ENCODE measurements around the gene BTBD9.

The BTBD9 gene

GRCh38 chr6:38157905-38158304 is 481.8 kb downstream of the BTBD9 start:
- Histone ChIP-seq H3K27me3 (replicated peaks; ENCODE audit: control insufficient read depth, insufficient read depth, low read length) (no peaks in the 10 kb centered on the region), H3K4me3 (replicated peaks; ENCODE audit: low read depth, low read length) (no peak overlapping the region), H3K36me3 (ENCODE audit: control insufficient read depth, insufficient read depth, low read length) (peaks cover 6% of the 10 kb centered on the region)
- DNase-seq (ENCODE audit: extremely low read depth, insufficient read length) = no peak
- no peak for TF ChIP-seq CTCF (IDR thresholded peaks at IDR 0.05; ENCODE audit: insufficient read depth, low read length, poor library complexity, severe bottlenecking)

GRCh38 chr6:38156818-38157565 is 482.7 kb downstream of the BTBD9 start:
- TF ChIP-seq CTCF (IDR thresholded peaks at IDR 0.05; ENCODE audit: insufficient read depth, low read length, poor library complexity, severe bottlenecking) = no peak
- Histone ChIP-seq H3K36me3 (ENCODE audit: control insufficient read depth, insufficient read depth, low read length) (peaks cover 9% of the 10 kb centered on the region), H3K27me3 (replicated peaks; ENCODE audit: control insufficient read depth, insufficient read depth, low read length) (no peaks in the 10 kb centered on the region), H3K4me3 (replicated peaks; ENCODE audit: low read depth, low read length) (no peak overlapping the region)
- no peak for DNase-seq (ENCODE audit: extremely low read depth, insufficient read length)

GRCh38 chr6:38155621-38156204 is 484.0 kb downstream of the BTBD9 start:
- no peak for TF ChIP-seq CTCF (IDR thresholded peaks at IDR 0.05; ENCODE audit: insufficient read depth, low read length, poor library complexity, severe bottlenecking)
- no peak overlapping the region for H3K4me3 ChIP-seq (replicated peaks; ENCODE audit: low read depth, low read length)
- peaks cover 11% of the 10 kb centered on the region for H3K36me3 ChIP-seq (ENCODE audit: control insufficient read depth, insufficient read depth, low read length)
- DNase-seq (ENCODE audit: extremely low read depth, insufficient read length) = no peak
- no peaks in the 10 kb centered on the region for H3K27me3 ChIP-seq (replicated peaks; ENCODE audit: control insufficient read depth, insufficient read depth, low read length)

- TF ChIP-seq CTCF (IDR thresholded peaks at IDR 0.05; ENCODE audit: insufficient read depth, low read length, poor library complexity, severe bottlenecking) = no peak
- no peak for DNase-seq (ENCODE audit: extremely low read depth, insufficient read length)
- no peak overlapping the region for H3K4me3 ChIP-seq (replicated peaks; ENCODE audit: low read depth, low read length)
- H3K27me3 ChIP-seq (replicated peaks; ENCODE audit: control insufficient read depth, insufficient read depth, low read length) = no peaks in the 10 kb centered on the region
- peaks cover 11% of the 10 kb centered on the region for H3K36me3 ChIP-seq (ENCODE audit: control insufficient read depth, insufficient read depth, low read length)
Measured at GRCh38 chr6:38155144-38155543, 484.6 kb downstream of the BTBD9 start.

GRCh38 chr6:38154731-38155130 is 485.0 kb downstream of the BTBD9 start:
- no peak for TF ChIP-seq CTCF (IDR thresholded peaks at IDR 0.05; ENCODE audit: insufficient read depth, low read length, poor library complexity, severe bottlenecking)
- DNase-seq (ENCODE audit: extremely low read depth, insufficient read length) = no peak
- peaks cover 11% of the 10 kb centered on the region for H3K36me3 ChIP-seq (ENCODE audit: control insufficient read depth, insufficient read depth, low read length)
- H3K27me3 ChIP-seq (replicated peaks; ENCODE audit: control insufficient read depth, insufficient read depth, low read length) = no peaks in the 10 kb centered on the region
- H3K4me3 ChIP-seq (replicated peaks; ENCODE audit: low read depth, low read length) = no peak overlapping the region

All from GM06990 (cell line).